Measurements from ENCODE around the gene DSN1.

DNA sequence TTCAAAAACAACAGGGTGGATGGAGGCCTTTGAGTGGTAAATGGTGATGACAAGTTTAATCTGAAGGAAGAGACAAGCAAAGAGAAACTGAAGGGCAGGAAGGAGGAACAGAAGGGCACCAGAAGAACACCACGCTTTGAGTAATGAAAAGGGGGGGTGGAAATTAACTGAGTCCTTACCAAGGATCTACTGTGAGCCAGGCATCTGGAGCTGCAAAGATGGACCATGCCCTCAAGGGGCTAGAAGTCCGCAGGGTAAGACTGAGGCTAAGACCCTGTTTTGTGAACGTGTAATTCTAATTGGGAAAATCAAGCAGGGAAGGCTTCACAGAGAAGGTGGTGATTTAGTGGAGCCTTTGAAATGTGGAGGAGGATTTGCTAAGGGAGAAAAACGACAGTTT is 29.3 kb downstream of the DSN1 start:
- TF ChIP-seq, protein P1, sequence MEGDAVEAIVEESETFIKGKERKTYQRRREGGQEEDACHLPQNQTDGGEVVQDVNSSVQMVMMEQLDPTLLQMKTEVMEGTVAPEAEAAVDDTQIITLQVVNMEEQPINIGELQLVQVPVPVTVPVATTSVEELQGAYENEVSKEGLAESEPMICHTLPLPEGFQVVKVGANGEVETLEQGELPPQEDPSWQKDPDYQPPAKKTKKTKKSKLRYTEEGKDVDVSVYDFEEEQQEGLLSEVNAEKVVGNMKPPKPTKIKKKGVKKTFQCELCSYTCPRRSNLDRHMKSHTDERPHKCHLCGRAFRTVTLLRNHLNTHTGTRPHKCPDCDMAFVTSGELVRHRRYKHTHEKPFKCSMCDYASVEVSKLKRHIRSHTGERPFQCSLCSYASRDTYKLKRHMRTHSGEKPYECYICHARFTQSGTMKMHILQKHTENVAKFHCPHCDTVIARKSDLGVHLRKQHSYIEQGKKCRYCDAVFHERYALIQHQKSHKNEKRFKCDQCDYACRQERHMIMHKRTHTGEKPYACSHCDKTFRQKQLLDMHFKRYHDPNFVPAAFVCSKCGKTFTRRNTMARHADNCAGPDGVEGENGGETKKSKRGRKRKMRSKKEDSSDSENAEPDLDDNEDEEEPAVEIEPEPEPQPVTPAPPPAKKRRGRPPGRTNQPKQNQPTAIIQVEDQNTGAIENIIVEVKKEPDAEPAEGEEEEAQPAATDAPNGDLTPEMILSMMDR (IDR thresholded peaks at IDR 0.05), result no peak
- TF ChIP-seq ZFX (IDR thresholded peaks at IDR 0.05; ENCODE audit: borderline replicate concordance), result no peak

All from 22Rv1 (cell line).